Measurements from ENCODE around the gene TECRL.

DNA sequence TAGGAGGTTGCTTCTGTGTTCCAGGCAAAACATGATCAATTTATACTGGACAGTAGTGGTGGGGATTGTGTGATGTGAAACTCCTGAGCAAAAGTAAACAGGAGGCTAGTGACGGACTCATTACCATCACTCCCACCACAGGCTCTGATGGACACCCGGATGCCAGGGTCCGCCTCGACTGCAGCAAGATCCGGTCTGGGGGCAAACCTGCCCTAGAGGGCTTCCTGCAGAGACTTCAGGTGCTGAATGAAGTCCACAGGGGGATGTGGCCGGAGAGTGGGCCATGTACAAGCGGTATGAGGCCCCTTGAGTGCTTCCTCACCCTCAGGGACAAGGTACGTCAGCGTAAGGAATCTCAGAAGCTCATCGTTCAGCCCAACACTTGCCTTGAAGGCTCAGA lies 23.4 kb upstream of the TECRL start:
- no peak for TF ChIP-seq CTCF (IDR thresholded peaks at IDR 0.05; ENCODE audit: low read depth, low read length)
- no peak for TF ChIP-seq EZH2phosphoT487 (IDR thresholded peaks at IDR 0.05; ENCODE audit: low read depth)
